CD4-positive, alpha-beta T cell treated with Interleukin-4 for 4 hours (primary cell): Measurements from ENCODE around the gene NCKIPSD.

ENCODE experiments used
- DNase-seq: peaks from one replicate; pipeline ENCODE4 v3.0.0-alpha.2; 2020

NCKIPSD gene

GRCh38 chr3:48696156-48696555, 10.4 kb upstream of the NCKIPSD start:
- DNase-seq = no peak

DNA sequence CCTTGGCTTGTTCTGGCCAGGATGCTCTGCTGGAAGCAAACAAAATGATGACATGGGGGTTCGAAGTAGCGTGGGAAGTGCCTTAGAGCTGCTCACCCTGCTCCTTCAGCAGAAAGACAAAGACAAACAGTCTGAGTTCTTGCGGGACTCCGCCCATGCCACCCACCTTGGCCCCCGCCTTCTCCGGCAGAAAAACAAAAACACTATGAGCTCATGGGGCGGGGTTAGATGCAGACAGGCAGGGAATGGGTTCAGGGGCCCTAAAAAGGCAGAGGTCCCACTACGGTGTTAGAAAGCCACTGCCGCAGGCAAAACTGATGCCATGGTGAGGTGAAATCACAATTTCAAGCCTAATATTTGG, 9.7 kb upstream of the NCKIPSD start:
- DNase-seq = no peak

GRCh38 chr3:48694610-48695392, 9.1 kb upstream of the NCKIPSD start:
- DNase-seq = no peak

DNA sequence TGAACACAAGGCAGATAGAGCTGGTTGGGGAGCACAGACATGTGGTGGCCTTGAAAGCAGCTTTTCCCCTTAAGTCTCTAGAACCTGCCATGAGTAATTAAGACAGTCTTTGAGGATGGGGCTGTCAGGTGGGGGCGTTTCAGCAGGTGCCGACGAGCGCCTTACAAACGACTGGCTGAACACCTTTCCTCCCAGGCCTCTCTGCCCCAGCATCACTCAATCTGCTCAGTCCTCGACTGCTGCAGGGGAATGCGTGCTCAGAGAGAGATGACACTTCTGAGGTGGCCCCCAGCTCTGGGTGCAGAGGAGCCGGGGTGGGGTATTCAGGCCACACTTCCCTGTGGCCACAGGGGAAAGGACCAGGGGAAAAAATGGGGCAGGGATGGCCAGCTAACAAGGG, 8.1 kb upstream of the NCKIPSD start:
- DNase-seq = no peak

DNA sequence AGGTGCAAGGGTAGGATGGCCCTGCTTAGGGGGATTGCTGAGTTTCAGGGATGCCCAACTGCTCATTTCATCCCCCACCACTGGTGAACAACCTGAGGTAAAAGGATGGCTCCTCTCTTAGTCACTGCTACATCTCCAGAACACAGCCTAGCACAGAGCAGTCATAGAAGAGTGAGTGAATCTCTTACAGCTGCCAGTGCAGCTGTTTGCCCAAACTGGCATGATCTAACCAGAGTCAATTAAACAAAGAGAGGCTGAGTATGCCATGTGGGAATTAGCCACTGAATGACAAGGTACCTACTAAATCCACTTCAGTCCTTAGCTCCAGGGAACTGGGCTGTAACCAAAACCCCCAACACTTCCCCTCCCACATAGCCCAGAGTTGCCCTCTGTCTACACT, 6.8 kb upstream of the NCKIPSD start:
- no peak for DNase-seq

DNA sequence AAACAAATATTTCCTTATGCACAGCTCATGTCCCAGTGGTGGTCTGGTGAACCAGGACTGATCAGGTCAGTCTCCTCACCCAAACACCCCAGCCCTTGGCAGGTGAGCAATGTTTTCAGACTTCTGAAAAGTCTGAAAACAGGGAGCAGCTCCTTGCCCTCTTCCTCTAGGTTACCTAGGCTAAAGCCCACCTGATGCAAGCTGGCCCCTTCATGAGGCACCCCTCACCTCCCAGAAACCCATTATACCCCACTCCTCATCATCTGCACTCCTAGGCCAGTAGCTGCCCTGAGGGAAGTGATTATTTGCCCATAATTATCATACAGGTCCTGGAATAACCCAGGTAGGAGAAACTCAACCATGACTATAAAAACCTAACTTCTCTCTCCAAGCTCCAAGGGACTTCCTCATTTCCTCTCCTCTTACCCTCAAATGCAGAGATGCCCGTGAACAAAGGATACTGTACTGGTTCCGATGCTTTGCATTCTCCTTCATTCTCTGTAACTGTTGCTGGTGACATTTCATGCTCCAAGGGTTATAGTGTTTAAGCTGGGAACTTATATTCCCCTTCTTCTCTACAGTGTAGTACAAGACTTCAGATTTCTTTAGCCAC, 5.2 kb upstream of the NCKIPSD start:
- no peak for DNase-seq

GRCh38 chr3:48689384-48689783, 3.7 kb upstream of the NCKIPSD start:
- DNase-seq = no peak

DNA sequence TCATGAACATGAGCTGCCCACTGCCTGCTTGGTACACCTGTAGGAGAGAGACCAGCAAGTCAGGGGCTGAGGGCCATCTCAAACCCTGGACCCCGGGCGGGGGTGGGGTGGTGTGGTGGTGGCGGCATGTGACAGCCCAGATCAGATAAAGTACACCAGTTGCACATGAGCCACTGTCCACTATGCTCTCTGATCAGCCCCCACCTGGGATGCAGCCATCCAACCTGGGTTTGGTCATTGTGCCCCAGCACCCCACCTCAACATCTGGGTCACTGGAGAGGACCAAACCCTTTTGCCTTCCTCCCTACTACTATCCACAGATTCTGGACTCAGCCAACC, 3.0 kb upstream of the NCKIPSD start:
- no peak for DNase-seq

- no peak for DNase-seq
Observed at GRCh38 chr3:48688032-48688736, 2.5 kb upstream of the NCKIPSD start.

DNA sequence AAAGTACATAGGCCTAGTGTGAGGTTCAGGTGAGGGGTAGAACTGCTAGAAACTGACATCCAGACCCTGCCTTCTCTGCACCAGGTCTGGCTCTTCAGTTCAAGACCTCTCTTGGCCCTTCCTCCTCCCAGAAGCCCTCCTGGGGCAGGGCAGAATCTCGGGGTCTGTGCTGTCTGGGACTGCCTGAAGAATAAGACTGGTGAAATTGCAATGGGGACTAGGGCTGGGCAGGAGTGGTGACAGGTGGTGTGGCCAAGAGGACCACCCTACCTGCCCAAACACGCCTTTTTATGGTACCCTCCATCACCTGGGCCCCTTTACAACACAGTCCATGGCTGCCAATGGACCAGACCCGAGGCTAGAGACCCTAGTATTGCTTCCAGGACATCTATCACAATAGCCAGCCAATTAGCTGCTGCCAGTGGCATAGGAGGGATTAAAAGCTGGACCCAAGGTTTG, 1.5 kb upstream of the NCKIPSD start:
- no peak for DNase-seq

GRCh38 chr3:48686538-48687219, 964 bp upstream of the NCKIPSD start:
- DNase-seq = no peak

DNA sequence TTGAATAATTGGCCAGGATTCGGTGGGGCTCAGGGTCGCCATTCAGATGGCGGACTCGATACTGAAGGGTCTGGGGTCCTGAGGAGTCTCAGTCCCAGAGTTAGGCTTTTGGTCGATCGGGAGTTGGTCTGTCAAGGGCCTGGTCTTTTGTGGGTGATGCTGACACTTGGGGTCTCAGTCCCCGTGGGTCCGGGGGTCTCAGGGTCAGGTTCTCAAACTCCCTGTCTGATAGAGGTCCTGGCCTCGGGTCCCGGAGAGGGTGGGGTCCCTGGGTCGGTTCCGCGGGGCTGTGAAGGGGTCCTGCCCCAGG, 467 bp downstream of the NCKIPSD start:
- DNase-seq = no peak

DNA sequence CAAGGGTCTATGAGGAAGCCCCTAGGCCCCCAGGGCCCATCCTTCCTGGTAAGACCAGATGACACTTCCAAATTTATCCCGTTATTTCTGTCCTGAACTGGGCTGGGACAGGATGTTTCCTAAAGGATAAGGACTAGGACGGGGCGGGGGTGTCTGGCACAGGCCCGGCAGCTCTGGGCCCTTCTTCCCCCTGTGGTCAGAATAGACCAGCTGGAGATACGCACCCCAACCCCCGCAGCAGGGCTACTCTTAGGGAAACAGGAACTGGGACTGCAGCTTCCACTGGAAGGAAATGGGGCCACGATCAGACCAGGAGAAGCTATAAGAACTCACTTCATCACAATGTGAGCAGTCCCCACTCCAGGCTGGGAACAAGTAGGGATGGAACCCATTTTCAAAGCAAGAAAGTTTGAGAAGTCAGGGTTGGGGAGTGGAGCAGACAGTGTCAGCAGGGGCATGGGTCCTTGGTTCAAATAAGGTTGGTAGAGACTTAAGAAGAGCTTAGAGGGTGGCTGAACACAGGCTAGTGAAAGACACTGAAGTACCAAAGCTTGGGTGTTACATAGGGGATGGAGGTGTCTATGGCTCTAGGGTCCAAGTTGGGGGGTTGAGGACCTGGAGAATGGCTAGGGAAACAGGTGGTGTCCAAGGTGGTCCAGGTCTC, 1.1 kb downstream of the NCKIPSD start:
- no peak for DNase-seq

GRCh38 chr3:48684054-48684349, 1.7 kb downstream of the NCKIPSD start:
- no peak for DNase-seq

DNA sequence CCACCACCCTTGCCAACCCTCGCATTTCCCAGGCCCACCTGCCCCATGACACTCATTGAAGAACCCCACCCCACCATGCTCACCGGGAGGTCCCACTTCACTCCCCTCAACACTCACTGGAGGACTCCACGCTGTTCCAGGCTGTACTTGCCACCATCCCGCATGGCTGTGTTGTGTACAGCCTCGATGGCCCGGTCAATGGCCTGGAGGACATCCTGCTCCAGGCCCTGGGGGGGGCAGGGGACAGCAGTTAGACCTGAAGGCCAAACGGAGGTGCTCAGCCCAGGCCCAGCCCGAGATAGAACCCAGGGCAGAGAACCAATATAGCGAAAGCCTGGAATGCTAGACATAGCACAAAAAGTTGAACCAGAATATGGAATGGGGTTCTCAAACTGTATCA, 2.9 kb downstream of the NCKIPSD start:
- no peak for DNase-seq

- DNase-seq = no peak
Observed at GRCh38 chr3:48681974-48682610, 3.6 kb downstream of the NCKIPSD start.

- DNase-seq = no peak
Observed at GRCh38 chr3:48681541-48681880, 4.2 kb downstream of the NCKIPSD start.

DNA sequence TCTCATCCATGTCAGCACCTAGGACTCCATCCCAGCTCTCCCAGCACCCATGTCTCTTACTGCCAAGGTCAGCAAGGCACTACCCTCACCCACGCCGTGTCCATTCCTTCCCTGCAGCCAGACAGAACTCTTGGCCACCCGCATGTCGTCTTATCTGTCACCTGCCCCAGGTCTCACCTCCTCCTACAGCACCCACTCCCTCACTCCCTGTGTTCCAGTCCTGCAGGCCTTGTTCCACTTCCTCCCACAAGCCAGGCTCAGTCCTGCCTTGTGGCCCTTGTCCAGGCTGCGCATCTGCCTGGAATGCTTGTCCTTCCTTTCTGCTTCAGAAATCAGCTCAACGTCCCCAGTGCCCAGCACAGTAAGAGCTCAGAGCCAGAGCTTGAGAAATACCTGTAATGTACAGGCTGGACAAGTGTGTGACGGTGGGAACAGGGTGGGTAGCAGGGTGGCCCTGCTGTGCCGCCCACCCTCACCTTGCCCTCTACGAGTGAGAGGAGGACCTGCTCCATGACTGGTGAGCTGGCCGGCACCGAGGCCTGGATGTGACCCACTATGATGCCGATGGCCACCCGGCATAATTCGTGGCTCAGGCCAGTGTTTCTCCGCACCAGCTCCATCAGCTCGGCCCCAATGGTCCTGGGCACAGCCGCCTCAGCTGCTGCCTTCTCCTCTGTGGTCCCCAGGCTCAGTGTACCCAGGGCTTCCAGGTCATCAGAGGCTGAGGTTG, 4.7 kb downstream of the NCKIPSD start:
- DNase-seq = no peak

DNA sequence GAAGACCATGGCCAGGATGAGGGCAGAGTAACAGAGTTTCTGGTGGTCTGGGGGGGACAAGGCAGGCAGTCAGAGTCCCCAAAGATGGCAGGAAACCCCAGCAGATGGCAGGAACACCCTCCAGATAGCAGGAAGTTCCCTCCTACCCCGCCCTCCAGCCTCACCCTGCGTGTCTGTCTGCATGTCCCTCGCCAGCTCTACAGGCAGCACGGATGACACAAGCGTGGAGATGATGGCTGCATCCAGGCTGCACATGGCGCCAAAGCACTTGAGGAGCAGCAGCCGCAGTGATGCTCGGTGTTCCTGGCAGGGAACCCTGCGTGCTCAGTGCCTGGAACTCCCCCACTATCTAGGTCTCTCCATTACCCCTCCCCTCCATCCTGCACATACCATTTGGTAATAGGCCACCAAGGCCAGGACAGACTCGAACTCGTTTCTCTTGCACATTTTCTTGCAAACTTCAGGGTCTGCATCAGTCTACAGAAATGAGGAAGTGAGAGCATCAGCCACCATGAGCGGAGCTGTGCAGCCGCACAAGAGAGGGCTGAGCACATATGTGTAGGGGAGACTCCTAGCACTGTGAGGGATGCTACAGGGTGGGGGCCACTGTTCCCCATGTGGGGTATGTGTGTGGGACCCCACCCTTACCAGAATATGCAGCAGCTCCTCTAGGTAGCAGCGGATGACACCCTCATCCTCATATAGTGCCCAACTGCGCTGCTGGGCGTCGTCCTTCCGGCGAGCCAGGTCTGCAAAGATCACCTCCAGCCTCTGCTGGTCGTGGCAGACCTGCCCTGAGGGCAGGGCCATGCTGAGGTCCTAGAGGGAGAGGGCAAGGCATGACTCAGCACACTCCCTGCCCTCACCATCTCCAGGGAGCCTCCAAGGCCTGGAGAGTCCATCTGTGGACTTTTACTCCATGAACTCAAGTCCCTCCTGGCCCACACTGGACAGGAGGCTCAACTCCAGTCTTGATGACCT, 6.0 kb downstream of the NCKIPSD start:
- no peak for DNase-seq

DNA sequence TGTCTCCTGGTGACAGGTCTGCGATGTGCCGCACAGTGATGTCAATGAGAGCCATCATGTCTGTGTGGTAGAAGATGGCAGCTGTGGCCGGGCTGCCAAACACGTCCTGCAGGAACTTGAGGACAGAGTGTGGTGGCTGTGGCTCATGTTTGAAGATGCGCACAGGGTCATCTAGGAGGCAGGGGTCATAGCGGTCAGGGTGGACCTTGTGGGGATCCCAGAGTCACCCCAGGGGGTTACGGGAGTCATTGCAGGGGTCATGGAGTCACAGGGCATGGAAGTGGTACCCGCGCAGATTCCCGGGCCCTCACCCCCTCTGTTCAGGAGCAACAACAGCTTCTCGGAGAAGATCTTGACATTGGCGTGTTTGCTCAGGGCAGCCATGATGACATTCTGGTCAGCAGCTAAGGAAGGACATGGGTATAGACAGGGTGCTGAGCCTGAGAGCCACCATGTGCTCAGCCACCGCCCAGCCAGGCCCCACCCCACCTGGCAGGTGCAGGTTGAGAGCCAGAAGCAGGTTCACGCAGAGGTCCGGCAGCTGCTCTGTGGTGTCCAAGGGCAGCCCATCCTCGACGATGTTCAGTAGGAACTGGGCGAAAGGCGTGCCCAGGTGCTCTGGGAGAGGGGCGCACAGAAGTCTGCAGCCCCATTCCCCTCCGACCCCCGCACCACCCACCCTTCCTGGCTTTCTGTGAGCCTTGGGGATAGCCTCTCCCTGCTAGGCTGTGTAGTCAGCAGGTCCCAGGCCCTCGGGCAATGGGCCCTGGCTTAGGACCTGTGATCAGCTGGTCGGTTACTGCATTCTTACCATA, 6.9 kb downstream of the NCKIPSD start:
- no peak for DNase-seq
